Measurements from ENCODE around the gene CASKIN1.

DNA sequence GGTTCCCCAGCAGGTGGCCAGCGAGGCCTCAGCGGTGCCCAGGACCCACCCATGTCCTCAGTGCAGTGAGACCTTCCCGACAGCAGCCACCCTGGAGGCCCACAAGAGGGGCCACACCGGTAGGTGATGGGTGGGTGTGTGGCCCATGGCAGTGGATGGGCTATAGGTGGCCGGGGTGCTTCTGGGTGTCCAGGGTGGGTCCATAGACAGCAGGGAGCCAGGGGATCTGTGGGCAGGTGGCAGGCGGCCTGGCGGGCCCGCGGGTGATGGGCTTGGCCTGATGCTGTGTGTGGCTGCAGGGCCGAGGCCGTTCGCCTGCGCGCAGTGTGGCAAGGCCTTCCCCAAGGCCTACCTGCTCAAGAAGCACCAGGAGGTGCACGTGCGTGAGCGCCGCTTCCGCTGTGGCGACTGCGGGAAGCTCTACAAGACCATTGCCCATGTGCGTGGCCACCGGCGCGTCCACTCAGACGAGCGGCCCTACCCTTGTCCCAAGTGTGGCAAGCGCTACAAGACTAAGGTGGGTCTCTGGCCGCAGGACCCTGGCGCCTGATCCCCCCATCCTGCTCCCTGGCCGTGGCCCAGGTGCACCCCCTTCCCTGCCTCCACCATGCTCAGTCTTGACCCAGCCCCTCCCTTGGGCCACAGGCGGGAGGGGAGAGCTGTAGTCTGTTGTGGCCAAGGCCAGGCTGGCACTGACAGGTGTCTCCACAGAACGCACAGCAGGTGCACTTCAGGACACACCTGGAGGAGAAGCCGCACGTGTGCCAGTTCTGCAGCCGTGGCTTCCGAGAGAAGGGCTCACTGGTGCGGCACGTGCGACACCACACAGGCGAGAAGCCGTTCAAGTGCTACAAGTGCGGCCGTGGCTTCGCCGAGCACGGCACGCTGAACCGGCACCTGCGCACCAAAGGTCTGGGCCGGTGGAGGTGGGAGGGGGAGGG lies 37.7 kb upstream of the CASKIN1 start:
- no peak for TF ChIP-seq POLR2A (IDR thresholded peaks at IDR 0.05)
- TF ChIP-seq CTCF (IDR thresholded peaks at IDR 0.05 in 8 of 11, conservative IDR thresholded peaks at IDR 0.05 in 3 of 11), result no peak
- peak in 1 of 3 donors; percentile 6 for TF ChIP-seq POLR2AphosphoS5 (IDR thresholded peaks at IDR 0.05)

Data from spleen (tissue), 7 donors.